Activated naive CD4-positive, alpha-beta T cell (primary cell): ENCODE measurements around the gene JDP2.

Source experiments
- DNase-seq, 4 experiments: peaks; one replicate each; lab custom pipeline; 2025; lab: John Stamatoyannopoulos, UW

The JDP2 gene

DNA sequence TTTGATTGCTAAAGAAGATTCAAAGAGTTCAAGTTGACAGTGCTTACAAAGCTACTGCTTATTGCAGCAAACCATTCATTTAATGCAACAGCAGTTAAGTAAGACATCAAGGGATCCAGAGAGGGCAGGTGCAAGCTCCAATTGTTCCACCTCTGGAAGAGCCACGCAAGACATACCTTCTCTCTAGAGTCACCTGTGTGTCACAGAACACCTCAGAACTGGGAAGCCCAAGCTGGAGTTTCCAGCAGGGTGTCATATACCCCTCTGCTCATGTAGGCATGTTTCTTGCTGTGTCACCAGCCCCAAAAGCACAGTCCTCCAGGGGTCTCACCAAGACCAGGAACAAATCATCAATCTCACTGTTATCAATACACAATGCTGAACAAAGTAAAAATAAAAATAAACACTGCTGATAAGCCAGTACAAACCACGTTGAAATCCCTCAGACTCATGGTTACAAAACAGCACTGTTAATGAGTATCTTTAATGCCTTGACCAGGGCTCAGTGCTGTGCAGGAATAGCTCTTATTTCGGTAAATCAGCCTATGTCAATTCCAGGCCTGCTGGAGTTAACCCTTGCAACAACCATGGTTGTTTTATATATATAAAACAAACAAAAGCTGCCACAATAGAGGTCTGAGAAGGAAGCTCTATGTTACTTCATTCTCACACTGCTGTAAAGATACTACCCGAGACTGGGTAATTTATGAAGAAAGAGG, 57.0 kb downstream of the JDP2 start:
- DNase-seq, result no peak

DNA sequence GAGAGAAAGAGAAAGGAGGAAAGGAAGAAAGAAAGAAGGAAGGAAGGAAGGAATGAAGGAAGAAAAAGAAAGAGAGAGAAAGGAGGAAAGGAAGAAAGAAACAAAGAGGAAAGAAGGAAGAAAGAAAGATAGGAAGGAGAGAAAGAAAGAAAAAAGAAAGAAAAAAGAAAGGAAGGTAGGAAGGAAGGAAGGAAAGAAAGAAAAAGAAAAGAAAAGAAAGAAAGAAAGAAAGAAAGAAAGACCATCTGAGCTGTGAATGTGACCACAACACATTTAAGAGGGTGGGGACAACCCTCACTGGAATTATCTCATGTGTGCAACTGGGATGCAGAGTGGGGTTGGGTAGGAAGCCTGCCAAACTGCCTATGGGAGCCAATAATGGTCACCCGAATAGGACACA, 58.5 kb downstream of the JDP2 start:
- no peak for DNase-seq

DNA sequence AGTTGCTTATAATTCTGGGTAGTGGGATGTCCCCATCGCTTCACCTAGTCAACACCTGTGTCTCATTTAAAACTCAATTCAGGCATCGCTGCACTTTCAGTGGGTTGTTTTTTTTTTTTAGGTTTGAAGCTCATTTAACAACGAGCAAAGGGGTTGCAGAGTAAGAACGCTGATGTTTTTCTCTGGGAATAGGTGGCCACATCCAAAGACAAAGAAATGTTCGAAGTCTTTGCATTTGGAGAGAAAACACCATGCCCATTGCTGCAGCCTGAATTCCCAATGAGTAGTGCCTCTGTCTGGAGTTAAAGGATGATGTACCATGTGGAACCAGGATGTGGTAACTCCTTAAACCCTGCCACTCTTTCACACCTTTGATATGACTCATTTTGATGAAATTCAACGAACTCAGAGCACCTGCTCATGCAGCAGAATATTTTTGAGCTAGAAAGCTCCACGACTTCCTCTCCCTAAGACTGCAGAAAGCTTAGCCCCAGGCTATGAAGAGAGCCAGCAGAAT, 59.4 kb downstream of the JDP2 start:
- DNase-seq, result no peak

DNA sequence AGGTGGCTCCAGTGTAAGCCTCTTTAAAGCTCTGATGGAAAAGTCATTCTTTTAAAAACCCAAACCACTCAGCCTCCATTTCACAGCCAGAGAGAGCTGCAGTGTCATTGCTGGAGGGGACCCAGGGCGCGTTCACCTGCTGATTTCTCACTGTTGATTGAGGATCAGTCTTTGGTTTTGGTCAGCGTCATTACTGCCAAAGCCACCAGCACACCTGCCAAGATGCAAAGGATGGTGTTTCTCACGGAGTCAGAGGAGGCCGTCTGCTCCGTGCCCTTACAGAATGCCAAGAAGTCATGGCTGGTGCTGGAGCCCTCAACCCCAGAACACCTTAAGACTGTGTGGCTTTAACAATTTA, 61.6 kb downstream of the JDP2 start:
- DNase-seq, result no peak

DNA sequence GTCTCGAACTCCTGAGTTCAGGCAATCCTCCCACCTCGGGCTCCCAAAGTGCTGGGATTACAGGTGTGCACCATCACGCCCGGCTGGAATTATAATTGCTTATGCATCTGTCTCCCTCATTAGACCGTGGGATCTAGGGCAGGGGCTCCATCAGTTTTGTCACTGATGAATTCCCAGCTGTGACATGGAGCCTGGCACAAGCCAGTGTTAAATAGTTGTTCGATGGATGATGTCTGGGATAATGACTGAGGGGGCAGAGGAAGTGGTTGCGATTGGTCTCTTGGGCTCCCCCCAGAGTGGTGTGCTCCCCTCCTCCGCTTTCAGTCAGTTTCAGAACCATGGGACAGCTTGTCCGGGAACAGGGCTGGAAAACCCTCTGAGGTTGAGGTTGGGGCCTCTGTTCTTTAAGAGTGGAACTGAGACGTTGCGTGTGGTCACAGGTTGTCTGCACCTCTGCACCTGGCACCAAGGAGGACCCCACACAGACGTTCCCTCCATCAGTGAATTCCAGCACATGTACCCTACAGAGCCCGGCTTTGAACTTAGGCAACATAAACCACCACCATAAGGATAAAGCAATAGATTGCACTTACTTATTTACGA, 63.7 kb downstream of the JDP2 start:
- no peak for DNase-seq

DNA sequence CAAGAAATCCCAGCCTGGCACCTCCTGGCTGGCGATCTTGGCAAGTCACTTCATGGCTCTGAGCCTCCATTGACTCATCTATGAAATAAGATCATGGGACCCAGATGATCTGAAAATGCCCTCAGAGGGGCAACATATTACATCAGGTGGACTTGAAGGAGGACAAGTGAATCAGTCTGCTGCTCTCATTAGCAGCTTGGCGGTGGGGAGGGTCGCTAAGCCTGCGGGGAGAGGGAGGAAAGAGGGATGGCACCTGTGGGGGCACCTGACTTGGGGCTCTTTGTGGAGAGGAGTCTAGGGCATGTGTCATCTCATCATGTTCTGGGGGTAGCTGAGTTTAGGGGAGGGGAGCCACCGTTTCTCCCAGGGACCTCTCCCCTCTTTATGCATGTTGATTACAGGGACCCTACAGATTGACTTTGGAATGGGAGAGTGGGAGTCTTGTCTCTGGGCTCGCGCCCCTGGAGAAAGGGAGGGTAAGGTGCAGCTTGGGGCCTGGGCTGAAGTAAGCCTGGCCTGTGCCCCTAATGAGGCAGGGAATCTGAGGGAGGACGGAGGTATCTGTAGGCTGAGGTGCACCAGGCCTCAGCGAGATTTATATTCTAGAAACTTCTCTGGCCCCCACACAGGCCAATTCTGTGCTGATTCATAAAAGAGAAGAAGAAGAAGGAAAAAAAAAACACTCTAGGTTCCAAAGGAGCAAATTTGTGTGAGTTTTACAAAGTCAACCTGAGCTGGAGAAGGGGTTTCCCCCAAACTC, 65.2 kb downstream of the JDP2 start:
- DNase-seq, result no peak

DNA sequence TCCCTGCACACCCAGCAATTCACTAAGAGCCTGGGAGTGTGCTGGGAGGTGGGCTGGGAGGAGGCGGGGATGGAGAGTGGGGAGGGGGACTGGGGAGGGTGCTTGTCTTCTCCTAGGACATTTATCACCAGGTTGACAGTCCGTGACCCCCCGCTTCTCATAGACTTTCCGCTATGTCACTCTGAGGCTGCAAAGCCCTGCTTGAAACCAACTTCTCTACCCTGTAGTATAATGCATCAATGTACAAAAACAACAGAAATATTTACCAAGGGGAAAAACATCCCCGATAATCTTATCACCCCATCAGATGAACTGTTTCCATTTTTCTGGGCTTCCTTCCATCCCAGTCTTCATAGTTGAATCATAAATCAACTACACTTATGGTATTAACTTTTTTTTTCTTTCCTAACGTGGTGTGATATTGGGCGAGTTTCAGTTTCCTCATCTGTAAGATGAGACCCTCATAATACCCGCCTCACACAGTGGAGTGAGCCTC, 65.8 kb downstream of the JDP2 start:
- no peak for DNase-seq

DNA sequence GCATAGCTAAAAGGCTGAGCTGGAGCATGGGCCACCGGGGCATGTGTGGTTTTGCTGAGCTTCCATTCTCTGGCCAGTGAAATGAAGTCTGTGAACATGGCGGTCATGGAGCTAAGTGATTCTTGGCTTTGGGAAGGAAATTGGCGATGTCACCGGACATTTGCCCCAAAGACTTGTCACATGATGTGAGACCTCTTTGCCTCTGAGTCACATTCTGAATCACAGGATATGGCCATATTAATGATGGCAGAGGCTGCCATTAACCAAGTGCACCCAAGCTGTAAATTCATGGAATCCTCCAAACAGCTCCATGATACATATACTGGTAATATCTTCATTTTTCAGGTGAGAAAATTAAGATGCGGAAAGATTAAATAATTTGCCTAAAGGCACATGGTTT, 67.1 kb downstream of the JDP2 start:
- DNase-seq, result no peak

DNA sequence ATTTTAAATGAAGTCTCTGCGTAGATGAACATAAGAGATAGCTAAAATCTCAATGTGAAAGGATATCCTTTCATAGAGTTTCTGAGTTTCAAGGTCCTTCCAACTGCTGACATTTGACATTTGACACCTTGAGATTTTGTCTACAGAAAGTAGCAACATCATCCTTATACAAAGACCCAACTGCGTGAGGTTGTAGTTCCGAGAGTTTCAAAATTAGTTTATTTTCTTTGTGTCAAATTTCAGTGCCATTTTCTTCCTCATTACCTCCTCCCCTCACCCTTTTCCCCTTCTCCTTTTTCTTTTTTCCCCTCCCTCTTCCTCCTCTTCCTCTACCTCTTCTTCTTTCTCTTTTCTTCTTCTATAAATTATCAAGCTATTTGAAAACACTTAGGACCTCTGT, 67.6 kb downstream of the JDP2 start:
- no peak for DNase-seq

DNA sequence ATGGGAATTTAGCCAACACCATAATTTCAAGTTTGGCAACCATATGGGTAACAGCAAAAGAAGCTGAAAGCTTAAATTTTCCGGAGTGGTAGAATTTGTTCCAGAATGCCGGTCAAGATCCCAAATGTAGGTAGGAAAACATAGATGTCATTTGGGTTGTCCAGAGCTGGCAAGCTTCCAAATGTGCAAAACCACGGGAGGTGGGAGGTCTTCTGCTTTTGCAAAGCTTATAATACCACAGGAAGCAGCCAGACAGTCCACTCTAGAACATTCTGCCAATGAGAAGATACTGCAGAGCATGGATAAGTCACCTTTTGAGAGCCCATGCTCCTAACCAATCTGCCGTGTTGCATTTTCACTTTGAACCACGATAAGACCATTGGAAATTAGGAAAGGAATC, 68.1 kb downstream of the JDP2 start:
- DNase-seq, result no peak

DNA sequence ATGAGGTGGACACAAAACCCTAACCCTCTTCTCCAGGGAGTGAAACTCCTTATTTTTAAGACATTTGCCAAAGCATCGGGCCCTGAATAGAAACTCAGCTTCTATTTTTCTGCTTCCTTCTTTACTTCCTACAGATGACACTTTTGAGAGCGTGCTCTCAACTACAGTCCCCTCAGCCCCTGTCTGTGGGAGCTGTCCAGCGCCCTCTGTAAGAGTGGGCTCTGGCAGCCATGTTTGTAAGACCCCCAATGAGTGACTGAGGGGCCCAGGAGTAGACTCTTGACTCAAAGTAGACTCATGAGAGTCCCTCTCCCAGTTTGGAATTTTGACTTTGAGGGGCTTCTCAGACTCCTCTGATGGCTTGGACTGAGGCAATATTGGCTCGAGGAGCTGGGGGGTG, 68.9 kb downstream of the JDP2 start:
- DNase-seq, result no peak

DNA sequence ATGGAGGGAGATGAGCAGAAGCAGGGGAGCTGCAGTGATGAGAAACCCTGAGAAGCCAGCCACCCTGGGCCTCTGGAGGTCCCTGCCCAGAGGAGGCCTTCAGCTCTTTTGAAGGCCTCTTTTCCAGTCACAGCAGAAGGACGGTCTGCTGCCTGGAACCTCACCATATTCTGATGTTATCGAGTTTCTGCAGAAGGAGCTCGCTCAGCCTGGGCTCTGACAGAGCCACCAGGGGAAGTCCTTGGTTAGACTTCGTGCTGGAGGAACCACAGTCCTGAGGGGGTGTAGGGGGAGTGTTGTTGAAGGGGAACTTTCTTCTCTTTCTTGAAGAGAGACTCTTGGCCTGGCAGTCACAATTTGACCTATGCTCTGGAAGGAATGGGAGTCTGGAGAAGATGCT, 69.4 kb downstream of the JDP2 start:
- DNase-seq, result no peak

DNA sequence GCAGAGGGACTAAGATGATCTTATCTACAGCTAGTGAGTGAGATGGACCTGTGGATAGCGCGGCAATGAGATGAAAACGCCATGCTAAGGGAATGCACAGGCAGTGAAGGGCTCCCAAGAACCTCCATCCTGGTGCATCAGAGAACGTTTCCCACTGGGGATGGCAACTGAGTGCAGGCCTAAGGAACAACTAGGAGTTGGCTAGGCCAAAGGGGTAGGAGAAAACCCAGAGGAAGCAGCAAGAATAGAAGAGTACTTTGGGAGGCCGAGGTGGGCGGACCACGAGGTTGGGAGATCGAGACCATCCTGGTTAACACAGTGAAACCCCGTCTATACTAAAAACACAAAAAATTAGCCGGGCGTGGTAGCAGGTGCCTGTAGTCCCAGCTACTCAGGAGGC, 69.9 kb downstream of the JDP2 start:
- DNase-seq, result no peak

DNA sequence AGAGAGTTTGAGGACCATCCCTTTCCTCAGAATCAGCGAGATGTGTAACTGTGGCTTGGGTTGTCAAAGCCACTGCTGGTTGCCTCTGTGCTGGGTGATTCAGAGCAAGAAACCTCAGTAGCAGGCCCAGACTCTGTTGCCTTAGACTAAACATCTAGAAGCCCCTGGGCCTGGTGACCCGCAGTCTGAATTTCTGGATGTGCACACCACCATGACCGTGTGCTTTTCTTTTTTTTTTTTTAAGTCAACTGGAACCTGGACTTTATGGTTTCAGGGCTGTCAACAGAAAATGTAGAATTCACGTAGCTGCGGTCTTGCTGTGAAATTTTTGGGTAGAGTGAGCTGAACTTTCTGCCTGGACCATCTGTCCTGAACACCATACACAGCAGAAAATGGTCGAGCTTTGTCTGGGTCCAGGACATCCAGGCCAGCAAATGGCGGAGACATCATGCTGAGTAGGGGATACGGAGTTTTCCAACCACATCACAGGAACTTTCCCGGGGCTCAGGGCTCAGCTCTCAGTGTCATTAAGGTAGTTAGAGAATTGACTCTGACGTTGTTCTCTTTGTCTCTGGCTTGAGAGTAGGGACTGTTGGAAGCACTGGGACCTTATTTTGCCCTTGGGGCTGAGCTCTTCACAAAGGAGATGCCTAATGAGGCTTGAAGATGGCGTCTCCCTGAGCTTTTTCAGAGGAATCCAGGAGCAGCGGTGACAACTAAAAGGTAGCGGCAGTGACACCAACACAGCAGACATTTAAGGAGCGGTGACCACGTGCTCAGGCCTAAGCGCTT, 71.5 kb downstream of the JDP2 start:
- no peak for DNase-seq

DNA sequence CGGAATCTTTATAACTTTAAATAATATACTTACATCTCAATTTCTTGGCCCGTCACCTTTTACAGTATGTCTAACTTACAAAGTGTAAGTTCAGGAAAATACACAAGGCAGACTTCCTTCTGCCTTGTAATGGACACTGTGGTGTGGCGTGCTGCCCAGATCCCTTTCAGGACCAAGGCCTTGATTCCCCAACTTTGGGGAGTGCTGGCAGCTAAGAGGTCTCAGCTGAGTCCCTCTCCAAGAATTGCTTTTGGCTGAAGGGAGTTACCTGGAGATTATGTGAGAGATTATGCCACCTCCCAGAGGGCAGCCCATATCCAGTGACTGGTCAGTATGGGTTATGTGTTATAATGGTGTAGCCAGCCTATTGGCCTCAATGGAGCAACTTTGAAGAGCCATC, 73.3 kb downstream of the JDP2 start:
- no peak for DNase-seq

DNA sequence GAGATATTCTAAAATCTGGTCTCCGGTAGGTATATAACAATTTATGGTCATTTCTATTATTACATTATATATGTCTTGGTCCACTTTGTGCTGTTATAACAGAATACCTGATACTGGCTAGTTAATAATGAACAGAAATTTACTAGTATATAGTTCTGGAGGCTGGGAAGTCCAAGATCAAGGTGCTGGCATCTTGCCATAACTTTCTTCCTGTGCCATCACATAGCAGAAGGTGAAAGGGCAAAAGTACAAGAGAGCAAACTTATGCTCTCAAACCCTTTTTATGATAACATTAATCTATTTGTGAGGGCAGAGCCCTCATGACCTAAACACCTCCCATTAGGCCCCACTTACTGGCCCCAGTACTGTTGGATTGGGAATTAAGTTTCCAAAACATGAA, 76.6 kb downstream of the JDP2 start:
- DNase-seq, result no peak

DNA sequence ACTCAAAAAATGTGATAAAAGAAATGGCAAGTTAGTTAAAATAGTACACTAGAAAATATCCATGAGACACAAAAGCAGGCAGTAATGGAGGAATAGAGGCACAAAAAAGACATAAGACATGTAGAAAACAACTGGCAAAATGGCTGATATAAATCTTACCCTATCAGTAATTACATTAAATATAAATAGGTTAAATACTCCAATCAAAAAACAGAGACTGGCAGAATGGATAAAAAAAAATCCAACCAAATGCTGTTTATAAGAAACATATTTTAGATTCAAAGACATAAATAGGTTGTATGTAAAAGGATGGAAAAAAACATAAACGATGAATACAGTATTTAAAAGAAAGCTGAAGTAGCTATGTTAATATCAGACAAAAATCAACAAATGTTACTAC, 79.1 kb downstream of the JDP2 start:
- no peak for DNase-seq

DNA sequence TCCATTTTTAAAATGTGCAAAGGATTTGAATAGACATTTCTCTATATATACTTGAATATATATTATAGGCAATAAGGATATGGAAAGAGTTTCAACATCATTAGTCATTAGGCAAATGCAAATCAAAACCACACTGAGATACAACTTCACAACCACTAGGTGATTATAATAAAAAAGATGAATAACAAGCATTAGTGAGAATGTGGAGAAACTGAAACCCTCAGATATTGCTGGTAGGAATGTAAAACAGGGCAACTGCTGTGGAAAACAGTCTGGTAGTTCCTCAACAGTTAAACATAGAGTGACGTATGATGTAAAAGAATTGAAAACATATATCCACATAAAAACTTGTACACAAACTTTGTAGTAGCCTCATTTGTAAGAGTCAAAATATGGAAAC, 82.7 kb downstream of the JDP2 start:
- DNase-seq, result no peak

DNA sequence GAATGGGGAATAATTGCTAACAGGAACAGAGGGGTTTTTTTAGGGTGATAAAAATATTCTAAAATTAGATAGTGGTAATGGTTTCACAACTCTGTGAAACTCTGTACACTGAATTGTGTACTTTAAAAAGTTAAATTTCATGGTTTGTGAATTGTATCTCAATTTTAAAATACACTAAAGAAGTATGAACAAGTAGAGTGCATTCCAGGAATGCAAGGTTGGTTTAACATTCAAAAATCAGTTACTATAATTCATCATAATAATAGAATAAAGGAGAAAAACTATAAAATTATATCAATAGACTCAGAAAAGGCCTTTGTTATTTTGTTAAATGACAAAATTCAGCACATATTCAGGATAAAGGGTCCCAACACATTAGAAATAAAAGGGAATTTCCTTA, 83.4 kb downstream of the JDP2 start:
- no peak for DNase-seq

DNA sequence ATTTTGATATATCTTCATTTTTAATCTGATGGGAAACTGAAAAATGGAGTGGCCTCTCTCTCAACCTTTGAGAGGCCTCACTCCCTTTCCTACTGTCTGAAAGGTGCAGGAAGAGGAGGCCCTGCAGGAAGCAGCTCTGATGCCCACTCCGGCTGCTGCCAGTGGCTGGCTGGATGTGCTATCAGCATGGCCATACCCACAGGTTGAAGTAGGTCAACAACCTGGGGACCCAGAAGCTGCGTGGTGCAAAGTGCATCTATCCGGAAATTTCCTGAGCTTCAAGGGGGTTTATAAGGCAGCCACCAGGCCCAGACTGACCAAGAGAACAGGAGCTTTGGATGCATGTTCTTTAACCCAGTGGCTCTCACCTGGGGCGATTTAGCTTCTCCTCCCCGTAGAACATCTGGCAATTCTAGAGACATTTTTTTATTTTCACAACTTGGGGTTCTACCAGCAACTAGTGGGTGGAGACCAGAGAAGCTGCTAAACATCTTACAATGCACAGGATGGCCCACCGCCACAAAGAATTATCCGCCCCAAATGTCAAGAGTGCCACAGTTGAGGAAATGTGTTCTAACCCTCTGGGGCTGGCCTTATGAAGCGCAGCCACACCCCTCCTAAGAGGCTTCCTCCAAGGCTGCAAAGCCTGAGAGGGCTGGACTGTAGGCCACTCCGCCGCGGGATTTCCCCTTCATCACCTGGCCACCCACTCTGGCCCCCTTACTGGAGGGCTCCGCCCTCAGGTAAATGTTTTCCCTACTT, 86.3 kb downstream of the JDP2 start:
- no peak for DNase-seq
